OCI-LY7 (cell line): ENCODE results near the gene APOBEC3C.
"Not testable (repeated sequence)": the region's sequence is repeated elsewhere in the genome, so short reads cannot be mapped to it uniquely, and the experiment has no call there.

Experiments used
- EZH2phosphoT487 ChIP-seq: fragments of 200-600 bp; sonication (generic); IDR thresholded peaks from 2 replicates; pipeline ENCODE4 v1.6.1; 2018; ENCODE audit warnings: low read depth, borderline replicate concordance, mild to moderate bottlenecking, mixed run types, antibody characterized with exemption, low read length, moderate library complexity, mixed read lengths
- TF ChIP-seq, protein P1 (sequence below): fragments of 200-600 bp; sonication (generic); conservative IDR thresholded peaks from 2 replicates; pipeline ENCODE4 v1.5.1; 2014; ENCODE audit warnings: mild to moderate bottlenecking, antibody characterized with exemption, low read length, moderate library complexity, mixed read lengths

DNA sequence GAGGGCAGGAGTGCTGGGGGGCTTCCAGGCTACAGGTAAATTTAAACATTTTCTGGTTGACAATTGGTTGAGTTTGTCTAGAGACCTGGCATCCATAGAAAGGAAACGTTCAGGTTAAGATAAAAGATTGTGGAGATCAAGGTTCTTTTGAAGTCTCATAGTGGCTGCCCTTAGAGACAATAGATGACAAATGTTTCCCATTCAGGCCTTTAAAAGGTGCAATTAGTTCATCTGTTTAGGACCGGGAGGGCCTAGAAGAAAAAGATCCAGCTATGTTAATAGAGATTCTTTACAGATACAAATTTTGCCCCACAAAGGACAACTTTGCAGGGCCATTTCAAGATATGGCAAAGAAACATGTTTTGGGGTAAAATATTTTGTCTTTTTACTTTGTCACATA, 23.0 kb downstream of the APOBEC3C start:
- TF ChIP-seq, protein P1, sequence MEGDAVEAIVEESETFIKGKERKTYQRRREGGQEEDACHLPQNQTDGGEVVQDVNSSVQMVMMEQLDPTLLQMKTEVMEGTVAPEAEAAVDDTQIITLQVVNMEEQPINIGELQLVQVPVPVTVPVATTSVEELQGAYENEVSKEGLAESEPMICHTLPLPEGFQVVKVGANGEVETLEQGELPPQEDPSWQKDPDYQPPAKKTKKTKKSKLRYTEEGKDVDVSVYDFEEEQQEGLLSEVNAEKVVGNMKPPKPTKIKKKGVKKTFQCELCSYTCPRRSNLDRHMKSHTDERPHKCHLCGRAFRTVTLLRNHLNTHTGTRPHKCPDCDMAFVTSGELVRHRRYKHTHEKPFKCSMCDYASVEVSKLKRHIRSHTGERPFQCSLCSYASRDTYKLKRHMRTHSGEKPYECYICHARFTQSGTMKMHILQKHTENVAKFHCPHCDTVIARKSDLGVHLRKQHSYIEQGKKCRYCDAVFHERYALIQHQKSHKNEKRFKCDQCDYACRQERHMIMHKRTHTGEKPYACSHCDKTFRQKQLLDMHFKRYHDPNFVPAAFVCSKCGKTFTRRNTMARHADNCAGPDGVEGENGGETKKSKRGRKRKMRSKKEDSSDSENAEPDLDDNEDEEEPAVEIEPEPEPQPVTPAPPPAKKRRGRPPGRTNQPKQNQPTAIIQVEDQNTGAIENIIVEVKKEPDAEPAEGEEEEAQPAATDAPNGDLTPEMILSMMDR, result not testable (repeated sequence)
- TF ChIP-seq EZH2phosphoT487, result not testable (repeated sequence)
